Measurements from ENCODE around the gene DDHD1.
"Not testable (repeated sequence)": the region's sequence is repeated elsewhere in the genome, so short reads cannot be mapped to it uniquely, and the experiment has no call there.

DDHD1 gene

DNA sequence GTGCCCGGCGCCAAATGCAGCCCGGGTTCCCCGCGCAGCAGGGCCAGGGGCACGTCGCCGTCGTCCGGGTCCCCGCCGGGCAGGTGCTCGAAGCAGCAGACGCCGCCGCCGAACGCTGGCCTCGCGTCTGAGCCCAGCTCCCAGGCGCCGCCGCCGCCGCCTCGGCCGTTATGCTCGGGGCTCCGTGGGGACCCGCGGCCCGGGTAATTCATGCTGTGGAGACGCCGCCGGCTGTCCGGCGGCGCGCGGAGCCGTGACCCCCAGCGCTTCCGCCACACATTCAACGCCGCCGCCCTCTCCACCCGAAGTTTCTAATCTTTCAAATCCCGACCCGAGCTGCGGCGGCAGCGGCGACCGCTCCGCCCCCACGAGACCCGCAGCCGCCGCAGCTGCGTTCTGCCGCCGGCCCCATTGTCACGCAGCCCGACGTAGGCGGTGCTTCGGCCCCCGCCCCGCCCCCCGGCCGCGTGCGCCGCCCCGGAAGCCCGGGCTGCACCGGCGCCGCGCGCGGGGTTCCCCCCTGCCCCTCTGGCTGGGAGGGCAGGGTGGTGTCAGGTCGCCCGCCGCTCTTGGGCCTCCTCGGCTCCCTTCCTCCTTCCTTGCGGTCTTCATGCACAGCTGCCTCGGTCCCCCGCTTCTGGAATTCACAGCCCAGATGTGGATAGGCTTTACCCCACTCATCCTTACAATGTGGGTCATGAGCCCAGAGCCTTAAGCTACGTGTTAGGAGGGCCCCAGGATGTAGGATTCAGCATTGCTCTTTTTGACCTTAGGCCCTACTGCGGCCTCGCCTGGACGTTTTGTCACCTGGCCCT lies at the start of gene DDHD1:
DDHD1 (minus strand) TSS at position 437 of the 815 bp plus-strand sequence; CDS start at position 212, 225 bp downstream.
- peak; percentile 79 for DNase-seq (ENCODE audit: low spot score)

GRCh38 chr14:53195949-53196348 lies 42.8 kb upstream of the DDHD1 start:
- no peak for DNase-seq (ENCODE audit: low spot score)

GRCh38 chr14:53193193-53193592 lies 40.1 kb upstream of the DDHD1 start:
- DNase-seq (ENCODE audit: low spot score), result no peak

GRCh38 chr14:53192052-53192760 lies 39.1 kb upstream of the DDHD1 start:
- DNase-seq (ENCODE audit: low spot score), result no peak

GRCh38 chr14:53190938-53191337 lies 37.8 kb upstream of the DDHD1 start:
- no peak for DNase-seq (ENCODE audit: low spot score)

- no peak for DNase-seq (ENCODE audit: low spot score)
Observed at GRCh38 chr14:53187921-53188463, 34.9 kb upstream of the DDHD1 start.

DNA sequence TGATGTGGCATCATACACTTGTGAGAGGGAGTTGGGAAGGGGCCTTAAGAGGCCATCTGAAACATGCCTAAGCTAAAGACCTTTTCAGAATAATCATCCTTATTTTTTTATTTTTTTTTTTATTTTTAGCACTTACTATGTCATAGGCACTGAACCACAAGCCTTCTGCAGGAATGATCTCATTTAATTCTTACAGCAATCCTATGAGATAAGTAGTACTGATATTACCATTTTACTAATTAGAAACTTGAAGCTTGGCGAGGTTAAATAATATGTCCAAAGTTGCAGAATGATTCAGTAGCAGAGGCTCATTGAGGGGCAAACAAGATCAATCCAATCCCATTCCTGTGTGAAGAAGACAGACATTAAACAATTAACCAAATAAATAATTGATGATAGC lies 33.4 kb upstream of the DDHD1 start:
- no peak for DNase-seq (ENCODE audit: low spot score)

DNA sequence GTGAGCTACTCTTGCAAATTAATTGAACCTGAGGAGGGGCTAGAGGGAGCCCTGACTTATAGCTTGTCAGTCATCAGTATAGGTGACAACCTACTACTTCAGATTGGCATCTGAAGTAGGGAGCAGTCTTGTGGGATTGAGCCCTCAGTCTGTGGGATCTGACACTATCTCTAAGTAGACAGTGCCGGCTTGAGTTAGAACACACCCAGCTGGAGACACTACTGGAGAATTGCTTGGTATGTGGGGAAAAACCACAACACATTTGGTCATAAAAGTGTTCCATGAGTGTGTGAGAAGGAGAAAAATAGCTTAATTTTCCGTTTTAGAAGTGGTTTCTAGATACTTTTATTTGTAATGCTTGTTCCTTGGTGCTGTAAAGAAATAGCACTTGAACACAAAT lies 30.5 kb upstream of the DDHD1 start:
- no peak for DNase-seq (ENCODE audit: low spot score)

GRCh38 chr14:53183056-53183455 lies 29.9 kb upstream of the DDHD1 start:
- DNase-seq (ENCODE audit: low spot score), result no peak

GRCh38 chr14:53181463-53182081 lies 28.4 kb upstream of the DDHD1 start:
- not testable (repeated sequence) for DNase-seq (ENCODE audit: low spot score)

DNA sequence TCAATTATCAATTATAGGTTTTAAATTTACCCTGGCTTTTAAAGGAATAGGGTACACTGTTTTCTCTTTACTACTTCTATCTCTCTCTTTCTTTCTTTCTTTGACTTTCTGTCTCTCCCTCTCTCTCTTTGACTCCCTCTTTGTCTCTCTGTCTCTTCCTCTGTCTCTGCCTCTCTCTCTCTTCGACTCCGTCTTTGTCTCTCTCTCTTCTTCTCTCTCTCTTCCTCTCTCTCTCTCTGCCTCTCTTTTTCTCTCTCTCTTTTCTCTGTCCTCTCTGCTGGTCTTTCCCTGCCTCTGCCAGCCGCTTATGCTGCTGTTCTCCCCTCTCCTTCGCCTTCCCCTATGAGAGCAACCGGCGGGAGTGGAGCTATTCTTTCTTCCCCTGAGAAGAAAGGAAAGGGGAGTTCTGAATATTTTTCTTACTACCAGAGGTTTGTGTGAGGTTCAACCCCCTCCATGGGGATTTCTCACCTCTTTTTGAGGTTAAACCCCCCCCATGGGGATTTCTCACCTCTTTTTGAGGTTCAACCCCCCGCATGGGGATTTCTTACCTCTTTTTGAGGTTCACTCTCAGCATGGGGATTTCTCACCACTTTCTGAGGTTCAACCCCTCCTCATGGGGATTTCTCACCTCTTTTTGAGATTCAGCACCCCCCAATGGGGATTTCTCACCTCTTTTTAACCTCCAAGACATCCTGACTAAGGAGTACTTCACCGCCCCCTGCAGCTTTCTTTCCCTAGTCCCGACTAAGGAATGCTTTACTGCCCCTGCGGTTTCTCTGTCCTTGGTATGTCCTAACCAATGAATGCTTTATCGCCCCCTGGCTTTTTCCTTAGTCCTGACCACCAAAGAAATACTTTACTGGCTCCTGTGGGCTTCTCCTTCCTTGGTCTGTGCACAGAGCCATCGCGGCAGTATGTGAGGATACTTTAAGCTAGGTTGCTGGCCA lies 27.4 kb upstream of the DDHD1 start:
- DNase-seq (ENCODE audit: low spot score), result peak; percentile 7

DNA sequence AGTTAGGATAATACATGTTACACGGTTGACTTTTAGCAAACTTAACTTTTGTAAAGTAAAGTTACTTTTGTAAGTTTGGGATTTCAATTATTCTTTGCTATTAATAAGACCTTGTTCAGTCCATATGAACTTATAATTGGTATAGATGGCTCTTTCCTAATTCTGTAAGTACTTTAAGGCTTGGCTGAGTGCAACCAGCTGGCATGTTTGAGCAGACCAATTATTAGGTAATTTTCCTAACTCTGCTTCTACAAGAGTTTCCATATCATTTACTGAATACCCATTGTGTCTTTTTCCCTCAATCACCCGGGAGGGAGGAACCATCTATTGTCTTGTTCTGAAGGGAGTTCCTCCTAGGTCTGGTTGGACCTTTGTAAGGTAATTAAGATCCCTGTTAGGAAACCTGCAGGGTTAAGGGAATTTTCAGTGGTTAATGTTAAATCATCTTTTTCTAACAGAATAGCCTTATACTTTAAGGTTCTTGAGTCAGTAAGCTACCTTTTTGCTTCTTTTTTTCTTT lies 26.4 kb upstream of the DDHD1 start:
- not testable (repeated sequence) for DNase-seq (ENCODE audit: low spot score)

GRCh38 chr14:53175375-53175774 lies 22.3 kb upstream of the DDHD1 start:
- DNase-seq (ENCODE audit: low spot score), result no peak

GRCh38 chr14:53174918-53175317 lies 21.8 kb upstream of the DDHD1 start:
- DNase-seq (ENCODE audit: low spot score), result no peak

DNA sequence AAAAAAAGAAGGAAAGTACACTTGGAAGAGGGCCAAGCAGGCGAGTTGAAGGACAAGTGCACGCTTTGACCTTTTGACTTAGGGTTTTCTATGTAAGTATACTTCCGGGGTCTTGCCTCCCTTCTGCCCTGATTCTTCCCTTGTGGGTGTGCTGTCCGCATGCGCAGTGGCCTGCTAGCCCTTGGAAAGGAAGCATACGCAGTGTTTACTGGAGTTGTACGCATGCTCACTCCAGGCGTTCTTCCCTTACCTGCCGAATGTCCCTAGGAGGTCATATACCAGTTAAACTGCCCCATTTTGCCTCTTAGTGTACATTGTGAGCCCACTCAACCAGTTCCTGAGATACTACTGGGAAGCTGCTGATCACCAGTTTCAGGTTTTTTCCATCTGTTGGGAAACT lies 15.7 kb upstream of the DDHD1 start:
- DNase-seq (ENCODE audit: low spot score), result no peak

DNA sequence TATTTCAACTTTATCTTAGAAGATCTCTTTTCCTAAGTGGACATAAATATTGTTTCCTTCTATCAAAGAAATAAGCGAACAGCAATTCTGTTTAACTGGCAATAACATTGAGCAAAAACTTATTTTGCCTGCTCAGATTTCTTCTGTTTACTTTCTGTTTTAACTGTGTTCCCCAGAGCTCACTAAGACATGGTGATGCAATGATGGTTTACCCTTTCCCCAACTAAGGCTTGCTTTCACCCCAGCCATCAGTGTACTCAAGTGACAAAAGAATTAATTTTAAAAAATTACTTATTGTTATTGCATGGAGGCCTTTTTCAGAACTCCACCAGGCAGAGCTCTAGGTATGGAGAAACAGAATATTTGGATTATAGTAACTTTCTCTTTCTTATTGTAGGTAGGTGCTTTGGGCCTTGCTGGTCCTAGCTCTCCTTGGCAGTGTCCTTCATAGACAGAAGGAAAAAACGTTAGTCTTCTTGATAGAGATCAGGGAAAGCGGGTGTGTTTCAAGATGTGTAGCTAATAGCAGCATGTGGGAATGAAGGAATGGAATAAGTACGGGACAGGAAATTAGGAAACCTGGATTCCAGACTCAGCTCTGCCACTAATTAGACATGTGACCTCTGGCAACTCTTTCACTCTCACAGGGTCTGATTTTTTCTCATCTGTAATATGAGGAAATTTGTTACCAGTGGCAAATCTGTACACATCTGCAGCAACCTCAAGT lies 14.6 kb upstream of the DDHD1 start:
- no peak for DNase-seq (ENCODE audit: low spot score)

DNA sequence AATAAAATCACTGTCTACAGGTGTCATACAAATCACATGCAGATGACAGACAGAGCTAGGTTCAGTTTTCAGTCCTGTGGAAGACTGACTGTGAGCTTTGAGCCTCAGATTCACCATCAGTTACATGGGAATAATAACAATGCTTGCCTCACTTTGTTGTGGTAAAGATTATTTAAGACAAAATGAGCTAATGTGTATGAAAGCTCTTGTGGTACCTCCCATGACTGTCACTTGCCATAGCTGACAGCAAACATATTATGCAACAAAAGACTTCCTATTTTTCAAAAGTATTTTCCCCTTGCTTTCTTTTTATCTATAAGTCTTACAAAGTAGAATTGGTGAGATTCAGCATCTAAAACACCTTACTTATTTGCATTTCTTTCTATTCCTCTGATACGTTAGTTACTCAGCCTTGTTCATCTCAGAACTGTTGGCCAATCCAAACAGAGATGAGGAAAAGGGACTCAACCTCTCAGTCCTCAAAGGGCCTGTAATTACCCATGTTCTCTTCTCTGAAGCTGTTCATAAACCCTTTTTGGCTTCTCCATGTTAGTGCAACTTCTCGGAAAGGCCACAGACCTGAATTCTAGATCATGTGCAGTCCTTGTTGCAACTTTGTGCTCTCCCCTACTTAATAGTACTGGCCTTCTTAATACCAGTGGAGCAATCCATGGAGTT lies 8.8 kb upstream of the DDHD1 start:
- DNase-seq (ENCODE audit: low spot score), result no peak

- DNase-seq (ENCODE audit: low spot score), result no peak
Observed at GRCh38 chr14:53156238-53156637, 3.1 kb upstream of the DDHD1 start.

DNA sequence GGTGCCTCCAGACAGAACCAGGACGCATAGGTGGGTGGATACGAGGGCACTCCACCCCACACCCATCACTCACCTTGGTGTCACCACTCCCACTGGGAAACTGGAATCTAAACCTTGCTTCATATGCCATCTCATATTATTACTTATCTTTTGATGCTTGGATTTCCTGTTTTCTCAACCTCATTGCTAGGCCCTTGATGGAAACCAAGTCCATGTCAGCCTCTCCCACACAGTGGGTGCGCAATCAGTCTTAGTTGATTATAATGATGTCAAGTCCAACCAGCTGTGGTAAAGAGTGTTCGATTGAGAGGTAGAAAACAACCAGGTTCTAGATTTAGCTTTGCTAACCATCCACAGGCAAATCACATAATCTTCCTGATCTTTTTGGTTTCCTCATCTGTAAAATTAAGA lies 584 bp upstream of the DDHD1 start:
- DNase-seq (ENCODE audit: low spot score), result no peak
